Karpas-422 (cell line): ENCODE data around the gene PPP1R12B. TPM values are rescaled to one million over a fixed set of nuclear protein-coding genes. Genes with fewer than 3 reads are reported as not detected.
"Not testable (repeated sequence)": the region's sequence is repeated elsewhere in the genome, so short reads cannot be mapped to it uniquely, and the experiment has no call there.

Experiments used
- DNase-seq: peaks from one replicate; pipeline ENCODE4 v3.0.0-alpha.2; 2015
- H2AFZ ChIP-seq: fragments of 200-600 bp; sonication (generic); 2 replicates; pipeline ENCODE4 v1.6.1; 2014; ENCODE audit warnings: antibody characterized with exemption, low read length, mixed read lengths
- H3K27ac ChIP-seq: fragments of 200-600 bp; sonication (generic); 2 replicates; pipeline ENCODE4 v1.5.1; 2014; ENCODE audit warnings: mild to moderate bottlenecking, low read length, moderate library complexity
- H3K27me3 ChIP-seq: fragments of 200-600 bp; sonication (generic); 2 replicates; pipeline ENCODE4 v1.6.1; 2014; ENCODE audit warnings: low read length, mixed read lengths
- H3K36me3 ChIP-seq: fragments of 200-600 bp; sonication (generic); 2 replicates; pipeline ENCODE4 v1.6.1; 2014; ENCODE audit warnings: low read length, mixed read lengths; ENCODE audit not compliant: insufficient read depth
- H3K4me1 ChIP-seq: fragments of 200-600 bp; sonication (generic); 2 replicates; pipeline ENCODE4 v1.6.1; 2014; ENCODE audit warnings: mild to moderate bottlenecking, low read length, mixed read lengths
- H3K4me2 ChIP-seq: fragments of 200-600 bp; sonication (generic); 2 replicates; pipeline ENCODE4 v1.6.1; 2014; ENCODE audit warnings: low read length, low read depth, mild to moderate bottlenecking; ENCODE audit not compliant: poor library complexity, severe bottlenecking
- H3K4me3 ChIP-seq: fragments of 200-600 bp; sonication (generic); 2 replicates; pipeline ENCODE4 v1.5.1; 2014; ENCODE audit warnings: mild to moderate bottlenecking, antibody characterized with exemption, low read length, mixed read lengths
- H3K79me2 ChIP-seq: fragments of 200-600 bp; sonication (generic); 2 replicates; pipeline ENCODE4 v1.6.1; 2014; ENCODE audit warnings: mild to moderate bottlenecking, low read length, mixed read lengths
- H3K9ac ChIP-seq: fragments of 200-600 bp; sonication (generic); 2 replicates; pipeline ENCODE4 v1.6.0; 2014; ENCODE audit warnings: low read length
- H3K9me2 ChIP-seq: fragments of 200-600 bp; sonication (generic), shearing (Covaris generic); replicated peaks from 2 replicates; pipeline ENCODE4 v1.6.0; 2014; ENCODE audit warnings: mild to moderate bottlenecking, low read length, moderate library complexity; ENCODE audit not compliant: insufficient read depth
- H3K9me3 ChIP-seq: fragments of 300-700, 200-600 bp; sonication (generic); 2 replicates; pipeline ENCODE4 v1.6.1; 2014; ENCODE audit warnings: low read length, mixed read lengths
- H4K20me1 ChIP-seq: fragments of 200-600 bp; sonication (generic); 2 replicates; pipeline ENCODE4 v1.6.1; 2014; ENCODE audit warnings: mild to moderate bottlenecking, antibody characterized with exemption, low read length, low read depth; ENCODE audit not compliant: insufficient read depth
- total RNA-seq: library from RNA; depleted of rRNA; stranded (reverse); fragments of >200 nt; shearing (Covaris generic); gene quantifications from 2 replicates; pipeline ENCODE4 v1.2.3, GENCODE V29; 2014; ENCODE audit warnings: low replicate concordance

The PPP1R12B gene
- total RNA-seq, 1 experiment from 2014 or later, result 8.4 TPM

GRCh38 chr1:202539166-202539574 lies 190.7 kb downstream of the PPP1R12B start:
- H3K9ac ChIP-seq, H4K20me1 ChIP-seq, H3K79me2 ChIP-seq, H3K4me2 ChIP-seq, DNase-seq, H3K36me3 ChIP-seq, H3K27me3 ChIP-seq, H3K9me3 ChIP-seq, H3K27ac ChIP-seq, H3K4me3 ChIP-seq, H3K9me2 ChIP-seq, H2AFZ ChIP-seq: not testable (repeated sequence)
- H3K4me1 ChIP-seq, result peaks cover 11% of the 10 kb centered on the region

- not testable (repeated sequence) for H2AFZ ChIP-seq, H3K27me3 ChIP-seq, H3K4me2 ChIP-seq, H4K20me1 ChIP-seq, H3K9me2 ChIP-seq, H3K9ac ChIP-seq, H3K79me2 ChIP-seq, H3K36me3 ChIP-seq, H3K27ac ChIP-seq, H3K9me3 ChIP-seq, DNase-seq, H3K4me3 ChIP-seq
- H3K4me1 ChIP-seq, result peaks cover 11% of the 10 kb centered on the region
These were observed 191.1 kb downstream of the PPP1R12B start for GRCh38 chr1:202539583-202539982.

GRCh38 chr1:202540014-202540413 lies 191.5 kb downstream of the PPP1R12B start:
- H3K36me3 ChIP-seq, result no peaks in the 10 kb centered on the region
- no peak overlapping the region for H2AFZ ChIP-seq
- DNase-seq, result no peak
- no peak overlapping the region for H3K4me3 ChIP-seq
- no peaks in the 10 kb centered on the region for H3K9me3 ChIP-seq
- no peaks in the 10 kb centered on the region for H3K9me2 ChIP-seq
- H3K27ac ChIP-seq, result no peak overlapping the region
- H3K4me2 ChIP-seq, result no peak overlapping the region
- no peaks in the 10 kb centered on the region for H3K27me3 ChIP-seq
- H4K20me1 ChIP-seq, result no peaks in the 10 kb centered on the region
- H3K9ac ChIP-seq, result no peak overlapping the region
- H3K4me1 ChIP-seq, result peaks cover 11% of the 10 kb centered on the region
- no peaks in the 10 kb centered on the region for H3K79me2 ChIP-seq

GRCh38 chr1:202540448-202540847 lies 191.9 kb downstream of the PPP1R12B start:
- H2AFZ ChIP-seq, result no peak overlapping the region
- no peaks in the 10 kb centered on the region for H3K9me3 ChIP-seq
- H3K4me3 ChIP-seq, result no peak overlapping the region
- peaks cover 11% of the 10 kb centered on the region for H3K4me1 ChIP-seq
- H4K20me1 ChIP-seq, result no peaks in the 10 kb centered on the region
- H3K36me3 ChIP-seq, result no peaks in the 10 kb centered on the region
- no peak for DNase-seq
- no peak overlapping the region for H3K4me2 ChIP-seq
- H3K27me3 ChIP-seq, result no peaks in the 10 kb centered on the region
- no peak overlapping the region for H3K9ac ChIP-seq
- no peaks in the 10 kb centered on the region for H3K79me2 ChIP-seq
- H3K27ac ChIP-seq, result no peak overlapping the region
- H3K9me2 ChIP-seq, result no peaks in the 10 kb centered on the region

- H3K4me3 ChIP-seq, H3K4me2 ChIP-seq, H4K20me1 ChIP-seq, H3K9me2 ChIP-seq, H3K9me3 ChIP-seq, H3K79me2 ChIP-seq, H3K27me3 ChIP-seq, H3K27ac ChIP-seq, H2AFZ ChIP-seq, H3K36me3 ChIP-seq, H3K9ac ChIP-seq: not testable (repeated sequence)
- peak; percentile 43 for DNase-seq
- peaks cover 11% of the 10 kb centered on the region for H3K4me1 ChIP-seq
These were observed 192.4 kb downstream of the PPP1R12B start for GRCh38 chr1:202540858-202541257.

- H3K27me3 ChIP-seq, H3K27ac ChIP-seq, DNase-seq, H3K9ac ChIP-seq, H3K79me2 ChIP-seq, H3K4me3 ChIP-seq, H4K20me1 ChIP-seq, H3K36me3 ChIP-seq, H3K9me3 ChIP-seq, H3K4me2 ChIP-seq, H2AFZ ChIP-seq, H3K9me2 ChIP-seq: not testable (repeated sequence)
- H3K4me1 ChIP-seq, result peaks cover 11% of the 10 kb centered on the region
These were observed 193.9 kb downstream of the PPP1R12B start for GRCh38 chr1:202542415-202542814.

GRCh38 chr1:202543537-202543936 lies 195.0 kb downstream of the PPP1R12B start:
- H3K9me3 ChIP-seq, H3K27me3 ChIP-seq, DNase-seq, H3K9me2 ChIP-seq, H3K9ac ChIP-seq, H3K4me3 ChIP-seq, H3K79me2 ChIP-seq, H3K36me3 ChIP-seq, H2AFZ ChIP-seq, H3K4me2 ChIP-seq, H3K27ac ChIP-seq, H4K20me1 ChIP-seq: not testable (repeated sequence)
- H3K4me1 ChIP-seq, result peaks cover 11% of the 10 kb centered on the region

GRCh38 chr1:202544766-202545449 lies 196.4 kb downstream of the PPP1R12B start:
- DNase-seq, H3K27ac ChIP-seq, H4K20me1 ChIP-seq, H3K9ac ChIP-seq, H2AFZ ChIP-seq, H3K9me3 ChIP-seq, H3K36me3 ChIP-seq, H3K9me2 ChIP-seq, H3K27me3 ChIP-seq, H3K4me3 ChIP-seq, H3K79me2 ChIP-seq, H3K4me2 ChIP-seq: not testable (repeated sequence)
- H3K4me1 ChIP-seq, result peaks cover 11% of the 10 kb centered on the region
